HG03039 (cell line): ENCODE measurements around the gene TTC39B.

ENCODE experiments used
- ATAC-seq: cut with Tn5 transposase; IDR thresholded peaks from one replicate; pipeline ENCODE4 v1.9.1; 2021; ENCODE audit warnings: mild to moderate bottlenecking, moderate library complexity; ENCODE audit not compliant: unreplicated experiment

The TTC39B gene

DNA sequence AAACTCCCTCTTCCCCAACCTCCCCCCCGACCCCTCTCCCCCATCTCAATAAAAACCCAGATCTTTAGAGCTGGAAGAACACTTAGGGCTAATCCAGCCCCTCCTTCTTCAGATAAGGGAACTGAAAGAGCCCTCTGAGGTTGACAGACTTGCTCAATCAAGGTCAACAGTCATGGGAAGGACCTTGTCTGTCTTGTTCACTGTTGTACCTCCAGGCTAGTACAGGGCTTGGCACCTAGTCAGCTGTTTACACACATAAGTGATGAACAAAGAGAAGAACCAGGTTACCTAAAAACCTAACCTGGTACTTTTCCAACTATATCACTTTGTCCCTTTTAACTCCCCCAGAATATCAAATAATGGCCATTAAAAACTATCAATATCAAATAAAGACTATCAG lies 2.4 kb downstream of the TTC39B start:
- no peak for ATAC-seq

GRCh38 chr9:15300218-15300617 lies 6.8 kb downstream of the TTC39B start:
- ATAC-seq: no peak

GRCh38 chr9:15299374-15299939 lies 7.6 kb downstream of the TTC39B start:
- ATAC-seq: peak; percentile 64

DNA sequence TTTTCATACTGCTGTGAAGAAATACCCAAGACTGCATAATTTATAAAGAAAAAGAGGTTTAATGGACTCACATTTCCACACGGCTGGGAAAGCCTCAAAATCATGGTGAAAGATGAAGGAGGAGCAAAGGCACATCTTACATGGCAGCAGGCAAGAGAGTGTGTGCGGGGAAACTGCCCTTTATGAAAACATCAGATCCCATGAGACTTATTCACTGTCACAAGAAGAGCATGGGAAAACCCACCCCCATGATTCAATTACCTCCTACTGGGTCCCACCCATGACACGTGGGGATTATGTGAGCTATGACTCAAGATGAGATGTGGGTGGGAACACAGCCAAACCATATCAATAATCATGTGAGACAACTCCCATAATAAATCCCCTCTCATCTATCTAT lies 8.7 kb downstream of the TTC39B start:
- ATAC-seq: no peak

- no peak for ATAC-seq
Observed at GRCh38 chr9:15295761-15296405, 11.1 kb downstream of the TTC39B start.

DNA sequence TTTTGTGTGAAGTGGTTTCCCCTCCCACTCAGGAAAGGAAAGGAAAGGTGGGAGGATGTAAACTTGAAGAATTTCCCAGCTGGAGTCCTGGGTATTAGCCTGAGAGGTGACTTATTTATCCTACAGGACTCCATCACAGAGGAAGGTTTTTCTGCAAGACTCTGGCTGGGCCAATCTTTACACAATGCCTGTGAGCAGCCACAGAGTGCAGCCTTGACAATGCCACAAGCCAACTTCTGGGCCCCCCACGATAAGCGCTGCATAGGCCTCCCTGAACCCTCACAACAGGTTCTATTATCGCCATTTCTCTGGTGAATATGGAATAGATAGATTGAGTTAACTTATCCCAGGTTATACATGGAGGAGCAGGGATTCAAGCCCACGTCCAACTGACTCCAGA lies 12.4 kb downstream of the TTC39B start:
- no peak for ATAC-seq

DNA sequence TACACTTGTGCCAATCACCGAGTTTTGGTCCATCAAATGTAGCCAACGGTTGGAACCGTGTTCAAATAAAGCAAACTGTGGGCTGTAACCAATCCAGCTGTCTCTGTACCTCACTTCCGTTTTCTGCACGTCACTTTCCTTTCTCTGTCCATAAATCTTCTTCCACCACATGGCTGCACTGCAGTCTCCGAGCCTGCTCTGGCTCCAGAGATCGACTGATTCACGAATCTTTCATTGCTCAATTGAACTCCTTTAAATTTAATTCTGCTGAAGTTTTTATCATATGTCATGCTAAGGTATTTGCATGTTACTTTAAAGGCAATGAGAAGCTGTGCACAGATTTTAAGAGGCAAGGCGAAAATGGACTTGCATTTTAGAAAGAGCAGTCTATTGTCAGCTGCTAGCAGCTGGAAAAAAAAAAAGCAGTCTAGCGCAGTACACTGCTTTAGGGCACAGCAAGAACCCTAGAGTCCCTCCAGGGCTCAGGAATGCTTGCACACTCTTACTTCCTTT lies 13.2 kb downstream of the TTC39B start:
- ATAC-seq: no peak

- ATAC-seq: no peak
Observed at GRCh38 chr9:15293084-15293483, 13.9 kb downstream of the TTC39B start.

DNA sequence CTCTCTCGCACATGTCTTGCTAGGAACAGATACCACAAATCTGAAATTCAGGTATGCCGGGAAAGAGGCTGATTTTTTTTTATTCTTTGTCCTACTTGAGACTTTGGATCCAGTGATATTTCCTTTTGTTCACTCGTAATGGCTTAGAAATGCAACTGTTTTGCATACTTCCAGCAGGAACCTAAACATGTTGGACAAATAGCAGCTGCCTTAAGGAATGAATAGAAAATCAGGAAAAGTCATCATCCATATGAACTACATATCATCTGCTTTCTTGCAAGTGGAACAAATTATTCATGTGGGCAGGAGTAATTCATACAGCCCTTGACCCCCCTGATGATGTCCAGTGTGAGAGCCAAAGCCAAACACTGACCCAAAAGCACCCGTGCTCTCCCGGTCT lies 17.4 kb downstream of the TTC39B start:
- no peak for ATAC-seq

DNA sequence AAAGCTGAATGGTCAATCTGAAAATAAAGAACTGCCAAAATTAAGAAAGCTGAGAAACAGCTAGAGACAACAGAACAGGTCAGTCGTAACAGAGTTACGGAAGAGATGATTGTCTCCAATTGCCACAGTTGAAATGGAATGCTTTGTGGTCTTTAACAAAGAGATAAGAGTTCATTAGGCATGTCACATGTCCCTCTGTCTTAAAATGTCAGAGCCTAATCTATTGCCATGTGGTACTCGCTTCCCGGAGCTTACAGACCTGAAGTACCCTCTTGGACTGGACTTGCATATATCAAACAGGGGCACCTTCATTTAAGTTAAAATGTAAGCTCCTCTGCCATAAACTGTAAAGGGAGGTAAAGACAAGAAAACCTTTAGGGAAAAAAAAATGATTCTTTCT lies 19.7 kb downstream of the TTC39B start:
- no peak for ATAC-seq

- ATAC-seq: no peak
Observed at GRCh38 chr9:15286161-15286821, 20.7 kb downstream of the TTC39B start.

DNA sequence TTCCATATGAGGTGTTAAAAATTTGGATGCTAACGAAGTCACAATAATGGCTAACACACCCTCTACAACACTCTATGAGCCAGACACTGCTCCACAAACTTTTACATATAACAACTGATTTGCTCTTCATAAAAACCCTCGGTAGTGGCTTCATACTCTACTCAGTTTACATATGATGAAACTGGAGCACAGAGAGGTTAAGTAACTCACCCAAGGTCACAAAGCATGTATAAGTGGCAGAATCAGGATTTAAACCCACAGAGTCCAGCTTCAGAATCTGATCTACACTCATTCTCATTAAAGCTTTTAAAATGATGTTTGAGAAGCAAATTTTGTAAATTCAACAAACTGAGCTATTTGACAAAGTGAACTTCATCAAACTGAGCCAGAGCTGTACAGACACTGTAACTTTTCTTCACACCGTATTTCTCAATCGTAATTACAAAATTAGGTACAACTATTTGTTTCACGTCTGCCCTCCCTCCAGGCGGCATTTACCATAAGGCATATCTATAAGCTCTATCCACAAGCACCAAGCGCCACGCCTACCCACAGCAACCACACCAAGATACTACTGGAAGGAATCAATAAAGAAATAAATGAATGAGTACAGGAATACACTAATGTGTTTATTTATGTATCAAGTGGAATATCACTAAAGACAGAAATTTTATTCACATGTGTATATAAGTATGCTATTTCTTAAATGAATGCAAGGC lies 24.3 kb downstream of the TTC39B start:
- ATAC-seq: no peak

GRCh38 chr9:15280647-15281046 lies 26.4 kb downstream of the TTC39B start:
- no peak for ATAC-seq

GRCh38 chr9:15278839-15279238 lies 28.2 kb downstream of the TTC39B start:
- no peak for ATAC-seq

DNA sequence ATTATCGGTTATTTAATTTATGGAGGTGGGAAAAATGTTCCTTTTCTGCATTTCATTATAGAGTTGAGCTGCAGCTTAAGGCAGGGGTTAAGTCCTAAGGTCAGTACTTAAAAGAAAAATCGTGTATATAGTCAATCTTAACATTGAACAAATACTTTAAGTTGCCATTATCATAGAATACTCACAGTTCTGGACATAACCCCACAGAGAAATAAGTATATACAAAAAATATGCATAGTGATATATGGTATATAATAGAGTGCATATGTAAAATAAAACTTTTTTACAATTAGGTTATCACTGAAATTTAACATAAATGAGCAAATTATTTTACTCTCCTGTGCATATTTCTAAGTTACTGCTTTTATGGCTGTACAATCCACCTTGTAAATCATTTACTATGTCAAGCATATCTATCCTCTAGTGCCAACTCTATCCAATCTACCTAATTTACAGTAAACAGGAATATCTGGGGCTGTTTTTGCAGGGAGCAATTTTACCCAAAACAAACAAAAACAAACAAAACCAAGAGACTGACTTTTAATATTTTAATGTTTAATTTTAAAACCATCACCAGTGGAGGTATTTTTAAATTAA lies 28.8 kb downstream of the TTC39B start:
- no peak for ATAC-seq

- no peak for ATAC-seq
Observed at GRCh38 chr9:15277400-15278090, 29.5 kb downstream of the TTC39B start.

GRCh38 chr9:15276328-15276938 lies 30.6 kb downstream of the TTC39B start:
- ATAC-seq: no peak

GRCh38 chr9:15274425-15274824 lies 32.6 kb downstream of the TTC39B start:
- ATAC-seq: no peak

GRCh38 chr9:15272377-15272928 lies 34.6 kb downstream of the TTC39B start:
- no peak for ATAC-seq

DNA sequence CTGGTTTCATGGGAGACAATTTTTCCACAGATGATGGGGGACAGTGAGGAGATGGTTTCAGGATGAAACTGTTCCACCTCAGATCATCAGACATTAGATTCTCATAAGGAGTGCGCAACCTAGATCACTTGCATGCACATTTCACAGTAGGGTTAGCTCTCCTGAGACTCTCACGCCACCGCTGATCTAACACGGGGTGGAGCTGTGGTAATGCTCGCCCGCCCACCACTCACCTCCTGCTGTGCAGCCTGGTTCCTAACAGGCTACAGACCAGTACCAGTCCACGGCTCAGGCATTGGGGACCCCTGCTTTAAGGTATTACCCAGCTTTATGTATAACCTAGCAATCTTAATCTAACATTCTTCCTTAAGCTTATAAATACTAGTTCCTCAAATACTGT lies 35.6 kb downstream of the TTC39B start:
- ATAC-seq: no peak
